Glutamatergic neuron (in vitro differentiated cells): ENCODE measurements around the gene TMEM234. TPM values are rescaled to one million over a fixed set of nuclear protein-coding genes. Genes with fewer than 3 reads are reported as not detected.

Source experiments
- DNase-seq: peaks from one replicate; pipeline ENCODE4 v3.0.0; 2022
- H3K27ac Mint-ChIP-seq: one replicate; pipeline ENCODE4 v1.8.0; 2020; ENCODE audit warnings: mild to moderate bottlenecking, mixed read lengths, inconsistent platforms; ENCODE audit not compliant: unreplicated experiment
- H3K27me3 Mint-ChIP-seq: one replicate; pipeline ENCODE4 v1.8.0; 2020; ENCODE audit warnings: mild to moderate bottlenecking, moderate library complexity, mixed read lengths, inconsistent platforms; ENCODE audit not compliant: unreplicated experiment
- H3K36me3 Mint-ChIP-seq: one replicate; pipeline ENCODE4 v1.8.0; 2020; ENCODE audit warnings: mild to moderate bottlenecking, mixed read lengths, inconsistent platforms; ENCODE audit not compliant: unreplicated experiment
- H3K4me1 Mint-ChIP-seq: one replicate; pipeline ENCODE4 v1.8.0; 2020; ENCODE audit warnings: mild to moderate bottlenecking, low read depth, mixed read lengths, inconsistent platforms; ENCODE audit not compliant: unreplicated experiment
- H3K4me3 Mint-ChIP-seq: one replicate; pipeline ENCODE4 v1.8.0; 2020; ENCODE audit warnings: mild to moderate bottlenecking, mixed read lengths, inconsistent platforms; ENCODE audit not compliant: unreplicated experiment
- H3K9me3 Mint-ChIP-seq: one replicate; pipeline ENCODE4 v1.8.0; 2020; ENCODE audit warnings: mild to moderate bottlenecking, moderate library complexity, mixed read lengths, inconsistent platforms; ENCODE audit not compliant: unreplicated experiment
- CTCF ChIP-seq: fragments of 200-600 bp; sonication (generic); IDR thresholded peaks from one replicate; pipeline ENCODE4 v1.5.0; 2021; ENCODE audit not compliant: partially characterized antibody, unreplicated experiment
- total RNA-seq: library from RNA; stranded (reverse); fragmentation: NEBNext Ultra II Directional; extraction: Animal tissue kit (Norgen Biotek cat#: 25700); gene quantifications from one replicate; pipeline ENCODE4 v1.2.1, GENCODE V29; 2021; ENCODE audit not compliant: unreplicated experiment

TMEM234 gene
- total RNA-seq, 1 donor from 2014 or later: 21.8 TPM

GRCh38 chr1:32216566-32216965 lies 5.6 kb downstream of the TMEM234 start:
- Mint-ChIP-seq H3K4me1 (peaks cover 2% of the 10 kb centered on the region), H3K27me3 (peaks cover 3% of the 10 kb centered on the region), H3K9me3 (peaks cover under 1% of the 10 kb centered on the region), H3K36me3 (peaks cover 7% of the 10 kb centered on the region), H3K27ac (no peak overlapping the region), H3K4me3 (no peak overlapping the region)
- DNase-seq: no peak
- TF ChIP-seq CTCF: no peak

- Mint-ChIP-seq H3K9me3 (peaks cover 3% of the 10 kb centered on the region), H3K27ac (no peak overlapping the region), H3K4me1 (peaks cover under 1% of the 10 kb centered on the region), H3K27me3 (peaks cover 3% of the 10 kb centered on the region), H3K4me3 (peak overlapping the region; percentile 38), H3K36me3 (peaks cover 7% of the 10 kb centered on the region)
- DNase-seq: peak; percentile 82
- TF ChIP-seq CTCF: peak; percentile 70
Observed at GRCh38 chr1:32215629-32216480, 6.3 kb downstream of the TMEM234 start.

GRCh38 chr1:32208891-32209328 lies 13.2 kb downstream of the TMEM234 start, which contains the start of gene DCDC2B:
DCDC2B (plus strand) TSS chr1:32209089; CDS start chr1:32209094, 5 bp downstream.
- H3K4me1 Mint-ChIP-seq: no peaks in the 10 kb centered on the region
- TF ChIP-seq CTCF: no peak
- no peak for DNase-seq
- peaks cover 8% of the 10 kb centered on the region for H3K27me3 Mint-ChIP-seq
- no peak within 1 kb of the TSS for H3K27ac Mint-ChIP-seq
- H3K4me3 Mint-ChIP-seq: no peak within 1 kb of the TSS
- peaks cover 9% of the 10 kb centered on the region for H3K9me3 Mint-ChIP-seq
- no peaks in the 10 kb centered on the region for H3K36me3 Mint-ChIP-seq

- DNase-seq: no peak
- no peaks in the 10 kb centered on the region for H3K36me3 Mint-ChIP-seq
- H3K27me3 Mint-ChIP-seq: peaks cover 11% of the 10 kb centered on the region
- H3K4me1 Mint-ChIP-seq: no peaks in the 10 kb centered on the region
- no peak overlapping the region for H3K4me3 Mint-ChIP-seq
- no peak overlapping the region for H3K27ac Mint-ChIP-seq
- H3K9me3 Mint-ChIP-seq: peaks cover 9% of the 10 kb centered on the region
- no peak for TF ChIP-seq CTCF
Observed at GRCh38 chr1:32208469-32208868, 13.7 kb downstream of the TMEM234 start.
